Liver (tissue), 9 donors: ENCODE data around the gene HFM1. TPM values are rescaled to one million over a fixed set of nuclear protein-coding genes. Genes with fewer than 3 reads are reported as not detected.
A peak's percentile ranks its signal among the peaks of the same experiment; 100 is the strongest.

Experiments
- DNase-seq: peaks from one replicate; pipeline ENCODE4 v3.0.0-alpha.2; 2017; ENCODE audit warnings: low spot score
- H3K27ac ChIP-seq, 2 donors: one replicate each; pipeline ENCODE4 v1.7.0; 2013; ENCODE audit warnings: inconsistent platforms in 2 of 2, low read length in 2 of 2, control low read depth in 1 of 2, low read depth in 1 of 2, mild to moderate bottlenecking in 1 of 2
- H3K27me3 ChIP-seq, 4 donors: one replicate each; pipeline versions ENCODE4 v1.6.1 to v1.7.0; 2013; ENCODE audit warnings: low read length in 3 of 4, inconsistent platforms in 1 of 4, mild to moderate bottlenecking in 1 of 4, moderate library complexity in 1 of 4; ENCODE audit not compliant: control insufficient read depth in 4 of 4, insufficient read depth in 4 of 4
- H3K36me3 ChIP-seq, 4 donors: one replicate each; pipeline versions ENCODE4 v1.6.1 to v1.7.0; 2013; ENCODE audit warnings: low read length in 3 of 4, mild to moderate bottlenecking in 3 of 4, low read depth in 1 of 4, moderate library complexity in 1 of 4; ENCODE audit not compliant: control insufficient read depth in 4 of 4, insufficient read depth in 3 of 4
- H3K4me1 ChIP-seq, 4 donors: one replicate each; pipeline versions ENCODE4 v1.6.1 to v1.7.0; 2013; ENCODE audit warnings: low read length in 3 of 4, mild to moderate bottlenecking in 3 of 4, moderate library complexity in 1 of 4; ENCODE audit not compliant: control insufficient read depth in 4 of 4, insufficient read depth in 4 of 4
- H3K4me3 ChIP-seq, 3 donors: one replicate each; pipeline versions ENCODE4 v1.6.1 to v1.7.0; 2013; ENCODE audit warnings: low read length in 3 of 3, control low read depth in 1 of 3, low read depth in 1 of 3, mild to moderate bottlenecking in 1 of 3
- H3K9ac ChIP-seq, 2 donors: one replicate each; pipeline ENCODE4 v1.7.0; 2013; ENCODE audit warnings: low read length in 2 of 2, mild to moderate bottlenecking in 2 of 2, moderate library complexity in 2 of 2, control low read depth in 1 of 2, low read depth in 1 of 2
- H3K9me3 ChIP-seq, 4 donors: one replicate each; pipeline versions ENCODE4 v1.6.1 to v1.7.0; 2013; ENCODE audit warnings: low read length in 3 of 4; ENCODE audit not compliant: control insufficient read depth in 4 of 4
- EGR1 ChIP-seq, 2 donors: IDR thresholded peaks; 2 replicates each; pipeline ENCODE4 v1.6.1; 2016 to 2018; ENCODE audit warnings: antibody characterized with exemption in 2 of 2, low read depth in 2 of 2
- FOXA1 ChIP-seq: IDR thresholded peaks from 2 replicates; pipeline ENCODE4 v1.6.1; 2016; ENCODE audit warnings: antibody characterized with exemption
- GABPA ChIP-seq, 2 donors: IDR thresholded peaks in 1 of 2; conservative IDR thresholded peaks in 1 of 2; 2 replicates each; pipeline ENCODE4 v1.6.1; 2016; ENCODE audit warnings: antibody characterized with exemption in 2 of 2, mild to moderate bottlenecking in 1 of 2, moderate library complexity in 1 of 2
- HNF4A ChIP-seq, 2 donors: conservative IDR thresholded peaks; 2 replicates each; pipeline ENCODE4 v1.6.1; 2016; ENCODE audit warnings: antibody characterized with exemption in 2 of 2, mild to moderate bottlenecking in 2 of 2
- HNF4G ChIP-seq: IDR thresholded peaks from 2 replicates; pipeline ENCODE4 v1.6.1; 2016; ENCODE audit warnings: antibody characterized with exemption
- JUND ChIP-seq, 2 donors: IDR thresholded peaks; 2 replicates each; pipeline ENCODE4 v1.6.1; 2016; ENCODE audit warnings: antibody characterized with exemption in 2 of 2
- MAX ChIP-seq: IDR thresholded peaks from 2 replicates; pipeline ENCODE4 v1.6.1; 2016; ENCODE audit warnings: antibody characterized with exemption
- NR2F2 ChIP-seq: IDR thresholded peaks from 2 replicates; pipeline ENCODE4 v1.6.1; 2016; ENCODE audit warnings: antibody characterized with exemption
- RAD21 ChIP-seq, 2 donors: IDR thresholded peaks; 2 replicates each; pipeline ENCODE4 v1.6.1; 2016; ENCODE audit warnings: antibody characterized with exemption in 2 of 2, mild to moderate bottlenecking in 2 of 2
- RXRA ChIP-seq, 2 donors: IDR thresholded peaks; 2 replicates each; pipeline ENCODE4 v1.6.1; 2017 to 2018; ENCODE audit warnings: antibody characterized with exemption in 2 of 2, mild to moderate bottlenecking in 1 of 2
- SP1 ChIP-seq: IDR thresholded peaks from 2 replicates; pipeline ENCODE4 v1.6.1; 2018; ENCODE audit warnings: antibody characterized with exemption, mild to moderate bottlenecking
- TAF1 ChIP-seq: conservative IDR thresholded peaks from 2 replicates; pipeline ENCODE4 v1.6.1; 2016; ENCODE audit warnings: antibody characterized with exemption, mild to moderate bottlenecking
- YY1 ChIP-seq: IDR thresholded peaks from 2 replicates; pipeline ENCODE4 v1.6.1; 2016; ENCODE audit warnings: antibody characterized with exemption, mild to moderate bottlenecking
- ZBTB33 ChIP-seq: IDR thresholded peaks from 2 replicates; pipeline ENCODE4 v1.6.1; 2016; ENCODE audit warnings: antibody characterized with exemption
- WGBS: extraction: QIAGEN DNeasy Blood & Tissue Kit; methylation state at CpG from one replicate; pipeline ENCODE4 v1.1.7; 2013; 5-methylcytosine and 5-hydroxymethylcytosine counted together
- polyA plus RNA-seq, 2 donors: library from polyadenylated mRNA; stranded (reverse) in 1 of 2; unstranded in 1 of 2; fragments of 200-250 nt in 1 of 2; fragments of >200 nt in 1 of 2; fragmentation: Nextera tagmentation in 1 of 2; extraction: Ambion mirVana in 1 of 2; gene quantifications; one replicate each; pipeline versions ENCODE4 v1.2.1 to v1.2.3, GENCODE V29; 2013 to 2015
- total RNA-seq, 2 donors: library from RNA; depleted of rRNA; stranded (reverse); fragments of >200 nt; gene quantifications; one replicate each; pipeline ENCODE4 v1.2.3, GENCODE V29; 2014
- TF ChIP-seq, protein P1 (sequence below): IDR thresholded peaks from 2 replicates; pipeline ENCODE4 v1.6.1; 2016; ENCODE audit warnings: antibody characterized with exemption
- TF ChIP-seq, protein P2 (sequence below): fragments of 150-350 bp; IDR thresholded peaks from 2 replicates; pipeline ENCODE4 v1.5.1; 2017; ENCODE audit warnings: improper control_type of control experiment, low read depth, low read length; ENCODE audit not compliant: missing input control
- TF ChIP-seq, protein P3 (sequence below): IDR thresholded peaks from 2 replicates; pipeline ENCODE4 v1.6.1; 2016; ENCODE audit warnings: antibody characterized with exemption, mild to moderate bottlenecking
- donor health status: healthy.
- donor health status: healthy.
- donor health status: healthy.
- donor health status: healthy.
- donor health status: healthy.

HFM1 gene
- total and polyA plus RNA-seq, 4 donors: 0.01 to 2.8 (median 0.29) TPM

- H3K27ac ChIP-seq: no peak overlapping the region
- H3K36me3 ChIP-seq: no peaks in the 10 kb centered on the region
- H3K27me3 ChIP-seq: no peaks in the 10 kb centered on the region
- H3K4me1 ChIP-seq: peaks cover 0 to 6% (median 1%) of the 10 kb centered on the region in 4 donors
- no peaks in the 10 kb centered on the region for H3K9me3 ChIP-seq
- no peak for TF ChIP-seq JUND (IDR thresholded peaks at IDR 0.05)
- no peak for TF ChIP-seq MAX
- no peak for TF ChIP-seq SP1
- no peak for TF ChIP-seq FOXA1
- no peak for TF ChIP-seq NR2F2
- TF ChIP-seq, protein P1, sequence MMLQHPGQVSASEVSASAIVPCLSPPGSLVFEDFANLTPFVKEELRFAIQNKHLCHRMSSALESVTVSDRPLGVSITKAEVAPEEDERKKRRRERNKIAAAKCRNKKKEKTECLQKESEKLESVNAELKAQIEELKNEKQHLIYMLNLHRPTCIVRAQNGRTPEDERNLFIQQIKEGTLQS: no peak
- no peak for TF ChIP-seq GABPA (IDR thresholded peaks at IDR 0.05 in 1 of 2, conservative IDR thresholded peaks at IDR 0.05 in 1 of 2)
- no peak for TF ChIP-seq HNF4G
- no peak for TF ChIP-seq RAD21 (IDR thresholded peaks at IDR 0.05)
- TF ChIP-seq, protein P2, sequence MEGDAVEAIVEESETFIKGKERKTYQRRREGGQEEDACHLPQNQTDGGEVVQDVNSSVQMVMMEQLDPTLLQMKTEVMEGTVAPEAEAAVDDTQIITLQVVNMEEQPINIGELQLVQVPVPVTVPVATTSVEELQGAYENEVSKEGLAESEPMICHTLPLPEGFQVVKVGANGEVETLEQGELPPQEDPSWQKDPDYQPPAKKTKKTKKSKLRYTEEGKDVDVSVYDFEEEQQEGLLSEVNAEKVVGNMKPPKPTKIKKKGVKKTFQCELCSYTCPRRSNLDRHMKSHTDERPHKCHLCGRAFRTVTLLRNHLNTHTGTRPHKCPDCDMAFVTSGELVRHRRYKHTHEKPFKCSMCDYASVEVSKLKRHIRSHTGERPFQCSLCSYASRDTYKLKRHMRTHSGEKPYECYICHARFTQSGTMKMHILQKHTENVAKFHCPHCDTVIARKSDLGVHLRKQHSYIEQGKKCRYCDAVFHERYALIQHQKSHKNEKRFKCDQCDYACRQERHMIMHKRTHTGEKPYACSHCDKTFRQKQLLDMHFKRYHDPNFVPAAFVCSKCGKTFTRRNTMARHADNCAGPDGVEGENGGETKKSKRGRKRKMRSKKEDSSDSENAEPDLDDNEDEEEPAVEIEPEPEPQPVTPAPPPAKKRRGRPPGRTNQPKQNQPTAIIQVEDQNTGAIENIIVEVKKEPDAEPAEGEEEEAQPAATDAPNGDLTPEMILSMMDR: no peak
- no peak for TF ChIP-seq ZBTB33
- TF ChIP-seq YY1: no peak
- 71% methylated on average over 6 of the region's 6 CpGs for whole genome bisulfite sequencing
- H3K9ac ChIP-seq: no peak overlapping the region
- no peak overlapping the region for H3K4me3 ChIP-seq
- DNase-seq: no peak
Measured at GRCh38 chr1:91281782-91282181, 122.9 kb downstream of the HFM1 start.

DNA sequence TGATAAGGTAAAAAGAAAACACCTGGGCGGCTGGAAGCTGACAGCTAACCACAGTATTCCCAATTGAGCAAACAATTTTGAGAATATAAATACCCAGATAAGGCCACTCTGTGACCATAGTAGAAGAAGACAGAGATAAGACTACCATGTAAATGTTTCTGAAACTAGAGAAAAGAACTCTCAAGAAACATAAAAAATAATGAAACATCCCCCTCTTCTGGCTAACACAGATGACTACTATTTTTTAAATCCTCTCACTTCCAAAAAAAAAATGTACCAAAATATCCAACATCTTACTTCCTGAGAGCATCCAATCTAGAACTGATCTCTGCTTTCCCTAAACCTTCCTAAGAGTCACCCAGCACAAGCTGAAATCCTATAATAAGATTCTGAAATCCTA, 125.9 kb downstream of the HFM1 start:
- no peak for TF ChIP-seq JUND (IDR thresholded peaks at IDR 0.05)
- TF ChIP-seq EGR1 (IDR thresholded peaks at IDR 0.05; ENCODE audit: low read depth in 2 of 2): no peak
- no peak for TF ChIP-seq GABPA (IDR thresholded peaks at IDR 0.05 in 1 of 2, conservative IDR thresholded peaks at IDR 0.05 in 1 of 2)
- no peak for TF ChIP-seq TAF1
- TF ChIP-seq HNF4A (conservative IDR thresholded peaks at IDR 0.05): no peak
- peak; percentile 58 to 59 for TF ChIP-seq RAD21 (IDR thresholded peaks at IDR 0.05)
- TF ChIP-seq, protein P2: peak; percentile 24
- no peak for TF ChIP-seq SP1
- TF ChIP-seq YY1: no peak
- no peak for TF ChIP-seq ZBTB33
- TF ChIP-seq RXRA (IDR thresholded peaks at IDR 0.05): no peak
- TF ChIP-seq MAX: no peak
- no peak for TF ChIP-seq HNF4G
- TF ChIP-seq, protein P3, sequence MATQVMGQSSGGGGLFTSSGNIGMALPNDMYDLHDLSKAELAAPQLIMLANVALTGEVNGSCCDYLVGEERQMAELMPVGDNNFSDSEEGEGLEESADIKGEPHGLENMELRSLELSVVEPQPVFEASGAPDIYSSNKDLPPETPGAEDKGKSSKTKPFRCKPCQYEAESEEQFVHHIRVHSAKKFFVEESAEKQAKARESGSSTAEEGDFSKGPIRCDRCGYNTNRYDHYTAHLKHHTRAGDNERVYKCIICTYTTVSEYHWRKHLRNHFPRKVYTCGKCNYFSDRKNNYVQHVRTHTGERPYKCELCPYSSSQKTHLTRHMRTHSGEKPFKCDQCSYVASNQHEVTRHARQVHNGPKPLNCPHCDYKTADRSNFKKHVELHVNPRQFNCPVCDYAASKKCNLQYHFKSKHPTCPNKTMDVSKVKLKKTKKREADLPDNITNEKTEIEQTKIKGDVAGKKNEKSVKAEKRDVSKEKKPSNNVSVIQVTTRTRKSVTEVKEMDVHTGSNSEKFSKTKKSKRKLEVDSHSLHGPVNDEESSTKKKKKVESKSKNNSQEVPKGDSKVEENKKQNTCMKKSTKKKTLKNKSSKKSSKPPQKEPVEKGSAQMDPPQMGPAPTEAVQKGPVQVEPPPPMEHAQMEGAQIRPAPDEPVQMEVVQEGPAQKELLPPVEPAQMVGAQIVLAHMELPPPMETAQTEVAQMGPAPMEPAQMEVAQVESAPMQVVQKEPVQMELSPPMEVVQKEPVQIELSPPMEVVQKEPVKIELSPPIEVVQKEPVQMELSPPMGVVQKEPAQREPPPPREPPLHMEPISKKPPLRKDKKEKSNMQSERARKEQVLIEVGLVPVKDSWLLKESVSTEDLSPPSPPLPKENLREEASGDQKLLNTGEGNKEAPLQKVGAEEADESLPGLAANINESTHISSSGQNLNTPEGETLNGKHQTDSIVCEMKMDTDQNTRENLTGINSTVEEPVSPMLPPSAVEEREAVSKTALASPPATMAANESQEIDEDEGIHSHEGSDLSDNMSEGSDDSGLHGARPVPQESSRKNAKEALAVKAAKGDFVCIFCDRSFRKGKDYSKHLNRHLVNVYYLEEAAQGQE: no peak
- TF ChIP-seq, protein P1: no peak
- TF ChIP-seq FOXA1: no peak
- Histone ChIP-seq H3K9ac (no peak overlapping the region), H3K36me3 (no peaks in the 10 kb centered on the region), H3K27ac (no peak overlapping the region), H3K9me3 (no peaks in the 10 kb centered on the region), H3K4me1 (peaks cover 0 to 6% (median 1%) of the 10 kb centered on the region in 4 donors), H3K4me3 (no peak overlapping the region), H3K27me3 (no peaks in the 10 kb centered on the region)
- WGBS: 30% methylated on average over 1 of the region's 1 CpG
- DNase-seq: no peak
